KOPT-K1 (cell line): Measurements from ENCODE around the gene MICALL2.

Experiments
- H3K27ac ChIP-seq: fragments of 200-600 bp; sonication (generic); 2 replicates; pipeline ENCODE4 v1.5.1; 2016; ENCODE audit warnings: antibody characterized with exemption, mild to moderate bottlenecking, low read depth, low read length; ENCODE audit not compliant: poor library complexity, severe bottlenecking
- H3K36me3 ChIP-seq: fragments of 200-600 bp; sonication (generic); 2 replicates; pipeline ENCODE4 v1.5.1; 2017; ENCODE audit warnings: antibody characterized with exemption, mild to moderate bottlenecking, low read length, moderate library complexity; ENCODE audit not compliant: insufficient read depth
- H3K9me3 ChIP-seq: fragments of 200-600 bp; sonication (generic); 2 replicates; pipeline ENCODE4 v1.5.1; 2017; ENCODE audit warnings: antibody characterized with exemption, low read length, mild to moderate bottlenecking; ENCODE audit not compliant: insufficient read depth, poor library complexity, severe bottlenecking

The MICALL2 gene

DNA sequence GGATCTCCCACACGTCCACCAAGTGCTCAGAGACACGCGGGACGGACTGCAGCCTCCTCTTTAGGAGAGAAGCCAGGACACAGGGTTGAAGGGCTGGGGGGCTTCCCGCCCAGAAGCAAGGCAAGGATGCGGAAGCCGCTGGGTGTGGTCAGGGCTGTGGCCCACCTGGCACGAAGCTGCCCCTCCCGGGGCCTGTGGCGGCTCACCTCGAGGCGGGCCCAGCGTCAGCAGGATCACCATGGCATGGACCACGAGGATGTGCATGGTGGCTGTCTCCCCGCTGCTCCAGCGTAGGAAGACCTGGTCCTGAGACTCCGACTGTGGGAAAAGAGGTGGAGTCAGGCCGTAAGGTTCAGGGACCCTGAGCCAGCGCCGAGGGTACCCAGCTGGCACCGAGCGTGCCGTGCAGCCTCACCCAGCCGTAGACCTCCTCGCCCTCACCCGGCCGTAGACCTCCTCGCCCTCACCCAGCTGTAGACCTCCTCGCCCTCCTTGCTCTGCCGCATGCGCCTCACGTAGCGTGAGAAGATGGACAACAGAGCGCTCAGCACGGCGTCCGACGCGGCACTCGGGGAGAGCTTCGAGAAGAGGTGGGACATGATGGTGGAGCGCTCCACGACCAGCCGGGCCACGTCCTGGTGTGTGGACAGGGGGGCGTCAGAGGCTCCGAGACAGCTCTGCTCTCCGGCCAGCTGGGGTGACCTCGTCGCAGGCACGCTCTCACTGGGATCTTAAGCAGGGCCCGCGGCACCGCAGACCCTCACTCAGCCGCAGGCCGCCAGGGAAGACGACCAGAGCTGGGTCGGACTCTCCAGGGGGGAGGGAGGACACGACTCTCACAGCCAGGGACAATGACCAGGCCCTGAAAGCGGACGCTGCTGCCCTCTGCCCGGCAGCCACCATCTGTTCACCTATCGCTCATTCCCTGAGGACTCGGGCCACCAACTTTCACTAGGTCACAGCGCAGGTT is 24.6 kb upstream of the MICALL2 start:
- Histone ChIP-seq H3K36me3 (peaks cover 99% of the 10 kb centered on the region), H3K27ac (no peak overlapping the region), H3K9me3 (no peaks in the 10 kb centered on the region)

DNA sequence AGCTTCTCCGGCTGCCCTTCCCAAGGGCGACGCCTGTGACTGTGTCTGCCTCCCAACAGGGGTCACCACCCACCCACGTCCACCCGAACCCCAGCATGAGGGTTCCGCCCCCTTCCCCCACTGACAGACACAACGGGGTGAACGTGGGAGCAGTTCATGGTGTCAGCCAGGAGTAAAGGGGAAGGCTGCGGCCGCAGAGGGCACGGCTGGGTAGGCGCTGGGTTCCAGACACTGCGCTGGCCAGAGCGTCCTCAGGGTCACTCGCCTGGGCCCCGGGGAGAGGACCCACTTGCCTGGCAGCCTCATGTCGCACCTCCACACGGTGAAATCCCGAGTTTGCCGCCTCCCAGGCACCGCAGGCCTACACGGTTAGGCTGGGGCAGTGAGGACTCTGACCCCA is 23.8 kb upstream of the MICALL2 start:
- Histone ChIP-seq H3K9me3 (no peaks in the 10 kb centered on the region), H3K27ac (no peak overlapping the region), H3K36me3 (peaks cover 99% of the 10 kb centered on the region)

DNA sequence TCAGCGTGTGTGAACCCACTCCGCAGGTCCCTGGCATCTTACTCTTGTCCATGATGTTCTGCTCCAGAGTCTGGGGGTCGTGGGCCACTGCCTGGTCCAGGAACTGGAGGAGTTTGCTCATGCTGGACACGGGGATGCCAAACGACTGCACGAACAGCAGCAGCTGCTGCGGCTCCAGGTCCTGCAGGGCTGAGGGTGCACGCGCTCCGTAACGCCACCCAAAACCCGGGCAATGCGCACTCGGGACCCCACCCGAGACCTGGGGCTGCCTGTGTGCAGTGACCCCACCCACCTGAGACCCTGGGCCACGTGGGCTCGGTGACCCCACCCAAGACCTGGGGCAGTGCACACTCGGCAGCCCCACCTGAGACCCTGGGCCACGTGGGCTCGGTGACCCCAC is 22.0 kb upstream of the MICALL2 start:
- Histone ChIP-seq H3K36me3 (peaks cover 99% of the 10 kb centered on the region), H3K9me3 (no peaks in the 10 kb centered on the region)

DNA sequence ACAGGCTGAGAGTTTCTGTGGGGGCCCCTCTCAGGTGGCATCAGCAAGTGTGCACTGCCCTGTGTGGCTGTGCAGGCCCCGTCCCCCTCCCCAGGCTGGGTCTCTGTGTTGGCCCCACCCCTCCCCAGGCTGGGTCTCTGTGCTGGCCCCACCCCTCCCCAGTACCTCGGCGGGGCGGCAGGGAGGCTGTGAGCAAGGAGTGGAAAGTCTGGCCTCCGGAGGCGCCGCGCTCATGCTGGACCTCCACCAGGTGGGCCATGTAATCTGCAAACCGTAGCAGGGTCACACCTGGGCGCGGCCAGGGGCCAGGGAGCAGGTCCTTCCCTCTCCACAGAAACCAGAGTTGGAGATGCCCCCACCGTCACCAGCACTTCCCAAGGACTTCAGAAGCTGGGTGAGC is 21.4 kb upstream of the MICALL2 start:
- Histone ChIP-seq H3K27ac (no peak overlapping the region), H3K36me3 (peaks cover 100% of the 10 kb centered on the region), H3K9me3 (no peaks in the 10 kb centered on the region)

More for the DNA sequence above, 22.0 kb upstream of the MICALL2 start:
- H3K27ac ChIP-seq, result no peak overlapping the region

DNA sequence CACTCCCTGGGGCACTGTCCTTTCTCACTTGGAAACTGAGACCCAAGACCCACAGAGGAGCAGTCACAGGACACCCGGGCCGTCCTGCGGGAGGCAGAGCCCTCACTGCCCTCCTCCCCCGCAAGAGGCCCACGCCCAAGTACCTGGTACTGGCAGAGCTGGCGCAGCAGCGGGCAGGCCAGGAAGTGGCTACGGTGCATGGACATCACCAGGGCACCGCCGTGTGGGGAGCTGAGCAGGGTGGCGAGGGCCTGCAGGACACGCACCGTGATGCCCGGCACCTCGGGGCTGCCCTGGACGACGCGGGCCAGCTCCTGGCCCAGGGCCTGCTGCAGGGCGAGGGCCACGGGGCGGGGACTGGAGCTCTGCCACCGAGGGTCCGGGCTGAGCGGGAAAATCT is 20.0 kb upstream of the MICALL2 start:
- H3K36me3 ChIP-seq, result peaks cover 100% of the 10 kb centered on the region
- H3K9me3 ChIP-seq, result no peaks in the 10 kb centered on the region
- no peak overlapping the region for H3K27ac ChIP-seq

DNA sequence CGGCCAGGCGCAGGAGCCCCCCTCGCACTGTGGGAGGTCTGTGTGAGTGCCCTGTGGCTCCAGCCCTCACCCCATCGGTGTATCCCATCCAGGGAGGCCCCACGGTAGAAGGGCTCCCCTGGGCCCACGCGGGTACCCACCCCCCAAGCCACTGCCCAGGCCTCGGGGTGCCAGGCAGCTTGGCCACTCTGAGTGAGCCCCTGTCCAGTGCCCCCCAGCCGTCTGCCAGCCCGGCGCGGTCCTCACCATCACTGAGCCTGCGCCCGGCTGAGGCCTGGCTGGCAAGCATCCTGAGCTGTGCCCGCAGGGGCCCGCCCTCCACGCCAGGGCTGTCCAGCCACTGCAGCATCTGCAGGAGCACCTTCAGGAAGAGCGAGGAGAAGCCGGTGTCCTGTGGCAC is 19.2 kb upstream of the MICALL2 start:
- no peak overlapping the region for H3K27ac ChIP-seq
- H3K9me3 ChIP-seq, result no peaks in the 10 kb centered on the region
- peaks cover 100% of the 10 kb centered on the region for H3K36me3 ChIP-seq

DNA sequence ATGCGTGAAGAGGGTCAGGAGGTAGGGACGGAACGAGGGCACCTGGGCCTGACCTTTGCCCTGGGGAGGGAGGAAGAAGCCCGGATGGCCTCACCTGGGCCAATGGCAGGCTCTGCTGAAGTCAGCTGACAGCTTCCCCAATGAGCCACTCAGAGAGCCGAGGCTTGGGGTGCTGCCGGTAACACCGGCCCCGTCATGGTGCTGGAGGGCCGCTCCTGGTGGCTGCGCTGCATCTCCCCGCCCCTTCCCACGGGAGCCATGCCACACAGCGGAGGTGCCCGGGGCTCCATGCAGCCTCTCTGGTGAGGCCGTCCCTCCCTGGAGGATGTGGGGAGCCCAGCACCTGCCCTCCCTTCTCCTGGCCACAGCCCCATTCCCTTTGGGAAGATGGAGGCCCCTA is 17.6 kb upstream of the MICALL2 start:
- Histone ChIP-seq H3K27ac (no peak overlapping the region), H3K9me3 (no peaks in the 10 kb centered on the region), H3K36me3 (peaks cover 100% of the 10 kb centered on the region)

DNA sequence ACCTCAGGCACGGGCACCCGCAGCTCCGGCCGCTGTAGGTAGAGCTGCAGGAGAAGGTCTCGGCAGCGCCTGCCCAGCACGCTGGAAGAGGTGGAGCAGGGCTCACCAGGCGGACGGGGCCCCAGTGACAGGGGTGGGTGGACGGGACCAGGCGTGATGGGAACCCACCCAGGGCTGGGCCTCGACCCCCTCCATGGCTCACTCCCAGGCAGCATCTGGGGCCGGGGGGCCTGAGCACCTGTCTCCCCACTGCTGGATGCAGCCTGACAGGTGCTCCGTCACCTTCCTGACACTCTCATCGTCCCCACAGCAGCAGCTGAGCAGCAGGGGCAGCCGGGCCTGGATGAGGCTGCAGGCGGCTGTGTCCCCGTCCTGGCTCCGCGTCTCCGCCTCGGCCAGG is 16.7 kb upstream of the MICALL2 start:
- no peaks in the 10 kb centered on the region for H3K9me3 ChIP-seq
- H3K36me3 ChIP-seq, result peaks cover 100% of the 10 kb centered on the region
- H3K27ac ChIP-seq, result no peak overlapping the region

DNA sequence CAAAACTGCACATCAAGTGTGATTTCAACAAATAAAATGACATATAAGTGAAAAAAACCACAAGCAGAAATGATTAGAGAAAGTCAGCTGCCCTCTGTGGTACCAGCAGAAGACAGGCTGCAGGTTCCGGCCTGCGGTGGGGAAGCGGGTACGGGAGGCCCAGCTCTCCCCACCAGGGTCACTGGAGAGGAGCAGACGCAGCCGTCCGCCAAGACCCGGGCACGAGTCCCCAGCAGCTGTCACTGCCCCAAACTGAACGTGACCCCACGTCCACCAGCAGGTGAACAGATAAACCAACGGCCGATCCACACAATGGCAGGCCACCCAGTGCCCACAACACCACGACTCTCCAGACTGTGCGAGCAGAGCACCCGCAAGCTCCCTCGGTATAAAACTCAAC is 16.1 kb upstream of the MICALL2 start:
- Histone ChIP-seq H3K36me3 (peaks cover 100% of the 10 kb centered on the region), H3K27ac (no peak overlapping the region), H3K9me3 (no peaks in the 10 kb centered on the region)

DNA sequence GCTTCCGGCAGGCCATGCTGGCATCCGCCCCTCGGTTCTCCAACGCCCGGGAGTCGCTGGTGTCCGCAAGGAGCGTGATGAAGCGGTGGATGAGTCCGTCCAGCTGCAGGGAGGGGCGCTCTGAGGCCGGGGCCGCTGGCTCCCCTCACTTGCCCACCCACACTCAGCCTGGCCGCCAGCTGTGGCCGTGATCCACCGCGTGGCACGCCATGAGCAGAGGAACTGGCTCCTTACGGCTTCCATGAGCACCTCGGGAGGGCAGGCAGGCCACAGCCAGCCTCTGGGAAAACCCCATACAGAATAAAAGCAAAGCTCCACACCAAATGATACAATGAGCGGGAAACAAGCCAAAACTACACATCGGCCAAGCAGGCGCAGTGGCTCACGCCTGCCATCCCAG is 15.5 kb upstream of the MICALL2 start:
- peaks cover 100% of the 10 kb centered on the region for H3K36me3 ChIP-seq
- H3K27ac ChIP-seq, result no peak overlapping the region
- no peaks in the 10 kb centered on the region for H3K9me3 ChIP-seq

DNA sequence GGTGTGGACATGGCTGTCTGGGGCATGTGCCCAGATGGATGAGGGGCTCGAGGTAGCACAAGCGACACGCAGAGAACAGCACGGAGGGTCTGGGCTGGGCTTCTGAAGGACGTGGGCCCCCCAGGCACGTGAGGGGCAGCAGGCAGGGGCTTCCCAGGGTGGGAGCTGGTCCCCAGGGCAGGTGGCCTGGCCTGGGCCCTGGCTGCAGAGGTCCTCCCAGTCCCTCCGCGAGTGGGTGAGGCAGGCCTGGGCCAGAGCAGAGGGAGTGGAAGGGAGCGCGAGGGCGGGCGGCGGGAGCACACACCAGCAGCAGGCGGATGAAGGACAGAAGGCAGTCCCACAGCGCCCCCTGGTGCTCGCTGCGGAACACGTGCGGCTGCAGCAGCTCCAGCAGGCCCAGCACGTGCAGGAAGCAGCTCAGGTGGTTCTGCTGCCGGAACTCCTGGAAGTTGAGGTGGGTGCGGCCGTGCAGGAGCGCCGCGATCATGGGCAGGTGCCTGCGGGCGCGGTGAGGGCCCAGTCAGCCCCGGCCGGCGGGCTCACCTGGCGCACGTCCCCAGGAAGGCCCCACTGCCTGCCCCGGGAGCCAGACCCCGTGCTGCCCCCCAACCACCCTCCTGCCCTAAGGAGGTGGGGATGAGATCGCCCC is 14.7 kb upstream of the MICALL2 start:
- no peak overlapping the region for H3K27ac ChIP-seq
- H3K9me3 ChIP-seq, result no peaks in the 10 kb centered on the region
- H3K36me3 ChIP-seq, result peaks cover 100% of the 10 kb centered on the region

DNA sequence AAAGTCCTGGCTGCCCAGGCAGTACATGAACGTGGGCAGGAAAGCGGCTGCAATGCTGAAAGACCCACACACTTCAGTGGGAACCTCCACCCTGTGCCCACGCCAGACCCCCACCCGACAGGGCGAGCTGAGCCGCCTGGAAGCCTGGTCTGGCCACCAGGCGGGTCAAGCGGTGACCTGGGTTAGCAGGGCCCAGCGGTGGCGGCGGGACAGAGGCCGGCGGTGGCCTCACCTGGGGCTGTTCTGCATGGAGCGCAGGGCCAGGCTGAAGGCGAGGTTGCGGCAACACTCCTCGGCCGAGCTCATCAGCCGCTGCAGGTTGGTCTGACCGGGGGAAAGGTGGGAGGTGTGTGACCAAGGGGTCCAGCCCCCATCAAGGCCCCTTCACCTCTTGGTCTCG is 11.6 kb upstream of the MICALL2 start:
- Histone ChIP-seq H3K9me3 (no peaks in the 10 kb centered on the region), H3K27ac (no peak overlapping the region), H3K36me3 (peaks cover 79% of the 10 kb centered on the region)

DNA sequence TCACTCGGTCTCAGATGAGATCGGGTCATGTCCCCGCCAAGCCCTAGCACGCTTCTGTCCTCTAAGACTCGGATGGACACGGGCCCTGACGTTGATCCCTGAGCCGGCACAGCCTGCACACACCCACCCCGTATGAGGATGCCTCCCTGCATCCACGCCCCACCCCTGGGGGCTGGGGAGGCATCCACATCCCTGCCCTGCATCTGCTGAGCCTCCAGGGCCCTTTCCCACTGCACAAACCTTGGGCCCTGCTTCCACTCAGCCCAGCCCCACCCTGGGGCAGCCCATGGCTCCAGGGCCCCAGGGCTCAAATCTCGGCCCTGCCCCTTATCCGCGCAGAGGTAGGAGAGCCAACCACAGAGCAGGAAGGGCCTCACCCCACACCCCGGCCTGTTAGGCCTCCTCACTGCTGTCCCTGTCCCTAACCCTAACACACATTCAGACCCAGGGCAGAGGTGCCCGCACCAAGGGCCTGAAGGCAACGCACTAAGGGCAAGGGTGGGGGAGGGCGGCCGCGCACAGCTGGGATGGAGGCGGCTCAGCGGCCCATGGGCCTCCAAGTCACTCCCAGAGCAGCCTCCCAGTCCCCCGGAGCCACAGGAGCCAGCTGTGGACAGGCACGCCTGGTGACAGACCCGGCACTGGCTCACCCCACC is 9.5 kb upstream of the MICALL2 start:
- Histone ChIP-seq H3K27ac (no peak overlapping the region), H3K9me3 (no peaks in the 10 kb centered on the region), H3K36me3 (peaks cover 58% of the 10 kb centered on the region)

DNA sequence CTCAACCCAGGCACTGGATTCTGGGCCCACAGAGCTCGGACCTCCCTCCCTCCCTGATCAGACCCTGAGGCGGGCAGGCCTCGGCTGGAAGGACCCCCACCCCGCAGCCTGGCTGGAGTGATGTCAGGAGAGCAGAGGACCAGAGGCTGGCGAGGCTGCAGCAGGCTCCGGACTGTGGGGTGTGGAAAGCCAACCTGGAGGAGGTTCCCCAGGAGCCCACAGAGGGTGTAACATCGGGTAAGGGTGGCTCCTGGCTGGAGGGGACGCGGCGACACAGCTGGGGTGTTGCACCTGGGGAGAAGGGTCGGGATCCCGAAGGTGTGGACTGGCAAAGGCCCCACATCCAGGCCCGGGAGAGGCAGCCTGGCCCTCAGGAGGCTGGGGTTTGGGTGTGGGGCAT is 8.9 kb upstream of the MICALL2 start:
- Histone ChIP-seq H3K36me3 (peaks cover 52% of the 10 kb centered on the region), H3K9me3 (no peaks in the 10 kb centered on the region), H3K27ac (no peak overlapping the region)

DNA sequence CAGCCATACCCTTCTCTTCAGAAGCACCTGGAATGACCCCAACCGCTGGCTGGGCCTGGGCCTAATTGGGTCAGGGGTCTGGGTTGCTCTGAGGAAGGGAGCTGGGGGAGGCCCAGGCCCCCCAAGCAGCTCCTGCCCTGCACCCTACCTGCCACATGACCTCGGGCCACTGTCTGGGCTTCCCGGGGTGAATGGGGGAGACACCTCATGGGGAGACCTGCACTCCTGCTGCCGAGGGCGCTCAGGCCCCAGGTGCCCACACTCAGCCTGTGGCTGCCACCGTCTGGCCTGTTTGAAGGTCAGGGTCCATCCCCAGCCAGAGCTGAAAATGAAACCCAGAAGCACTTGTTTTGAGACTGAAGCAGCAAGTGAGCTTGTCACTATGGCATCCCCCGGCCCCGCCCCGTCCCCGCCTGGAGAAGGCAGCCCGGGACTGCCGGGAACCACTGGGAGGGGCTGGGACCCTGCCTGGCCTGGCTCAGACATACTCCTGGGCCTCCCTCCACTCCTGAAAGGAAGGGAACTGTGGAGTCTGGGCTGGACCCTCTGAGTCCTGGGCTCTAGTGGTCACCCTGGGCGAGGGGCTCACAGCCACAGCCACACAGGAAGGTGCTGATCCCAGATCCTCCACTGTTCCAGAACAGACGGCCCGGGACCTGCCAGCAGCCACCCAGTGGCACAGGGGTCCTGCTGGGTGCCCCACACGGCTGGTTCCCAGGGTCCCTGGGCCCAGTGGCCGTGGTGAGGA is 7.4 kb upstream of the MICALL2 start:
- no peaks in the 10 kb centered on the region for H3K9me3 ChIP-seq
- H3K27ac ChIP-seq, result no peak overlapping the region
- H3K36me3 ChIP-seq, result peaks cover 37% of the 10 kb centered on the region
